HepG2 (cell line): ENCODE measurements around the gene KAZN. TPM values are rescaled to one million over a fixed set of nuclear protein-coding genes. Genes with fewer than 3 reads are reported as not detected.

Source experiments
- ATF1 ChIP-seq: IDR thresholded peaks from 2 replicates; pipeline ENCODE4 v1.6.1; 2016; ENCODE audit warnings: mild to moderate bottlenecking, control low read depth
- CBX5 ChIP-seq: sonication (generic); formaldehyde crosslinking; IDR thresholded peaks from 2 replicates; pipeline ENCODE4 v1.4.0; 2020; ENCODE audit warnings: missing genetic modification reagents, borderline replicate concordance
- EP300 ChIP-seq, 3 experiments: sonication (generic) in 1 of 3; formaldehyde crosslinking in 1 of 3; IDR thresholded peaks; 2 replicates each; pipeline versions ENCODE4 v1.5.1 to v1.6.1; 2011 to 2020; ENCODE audit warnings: low read depth in 2 of 3, low read length in 2 of 3, borderline replicate concordance in 1 of 3, improper control_type of control experiment in 1 of 3, mild to moderate bottlenecking in 1 of 3, missing genetic modification reagents in 1 of 3, moderate library complexity in 1 of 3
- FOXK2 ChIP-seq: fragments of 450-650 bp; IDR thresholded peaks from 2 replicates; pipeline ENCODE4 v1.6.1; 2016
- KAT2B ChIP-seq: fragments of 150-350 bp; IDR thresholded peaks from 2 replicates; pipeline ENCODE4 v1.6.1; 2014; ENCODE audit warnings: low read depth, low read length, borderline replicate concordance
- MAF1 ChIP-seq: sonication (generic); formaldehyde crosslinking; IDR thresholded peaks from 2 replicates; pipeline ENCODE4 v1.5.0; 2020; ENCODE audit warnings: missing genetic modification reagents, borderline replicate concordance
- NAIF1 ChIP-seq: sonication (generic); formaldehyde crosslinking; IDR thresholded peaks from 2 replicates; pipeline ENCODE4 v1.5.0; 2020; ENCODE audit warnings: mild to moderate bottlenecking, missing genetic modification reagents, borderline replicate concordance
- NPAS2 ChIP-seq: sonication (generic); formaldehyde crosslinking; IDR thresholded peaks from 2 replicates; pipeline ENCODE4 v1.8.0; 2022; ENCODE audit warnings: mild to moderate bottlenecking, missing genetic modification reagents, borderline replicate concordance
- PLRG1 ChIP-seq: fragments of 450-650 bp; conservative IDR thresholded peaks from 2 replicates; pipeline ENCODE4 v1.6.1; 2016
- RXRB ChIP-seq: IDR thresholded peaks from 2 replicates; pipeline ENCODE4 v1.6.1; 2016; ENCODE audit warnings: borderline replicate concordance, missing genetic modification reagents, missing compliant biosample characterization
- SP2 ChIP-seq: sonication (generic); formaldehyde crosslinking; IDR thresholded peaks from 2 replicates; pipeline ENCODE4 v1.5.1; 2020; ENCODE audit warnings: mild to moderate bottlenecking, missing genetic modification reagents
- TOPORS ChIP-seq: sonication (generic); formaldehyde crosslinking; IDR thresholded peaks from 2 replicates; pipeline ENCODE4 v1.8.0; 2023; ENCODE audit warnings: mild to moderate bottlenecking, missing genetic modification reagents
- TSC22D2 ChIP-seq: sonication (generic); formaldehyde crosslinking; IDR thresholded peaks from 2 replicates; pipeline ENCODE4 v1.5.1; 2020; ENCODE audit warnings: missing genetic modification reagents, mild to moderate bottlenecking, borderline replicate concordance
- ZFP36L2 ChIP-seq: sonication (generic); formaldehyde crosslinking; IDR thresholded peaks from 2 replicates; pipeline ENCODE4 v1.4.0; 2020; ENCODE audit warnings: missing genetic modification reagents
- ZIK1 ChIP-seq: sonication (generic); formaldehyde crosslinking; IDR thresholded peaks from 2 replicates; pipeline ENCODE4 v1.5.0; 2020; ENCODE audit warnings: mild to moderate bottlenecking, low read depth, missing genetic modification reagents, borderline replicate concordance
- ZKSCAN1 ChIP-seq: fragments of 150-350 bp; IDR thresholded peaks from 2 replicates; pipeline ENCODE4 v1.6.1; 2014; ENCODE audit warnings: low read length
- ZNF20 ChIP-seq: sonication (generic); formaldehyde crosslinking; IDR thresholded peaks from 2 replicates; pipeline ENCODE4 v1.4.0; 2020; ENCODE audit warnings: mild to moderate bottlenecking, moderate library complexity, missing genetic modification reagents
- ZNF232 ChIP-seq: sonication (generic); formaldehyde crosslinking; IDR thresholded peaks from 2 replicates; pipeline ENCODE4 v1.4.0; 2020; ENCODE audit warnings: missing genetic modification reagents, borderline replicate concordance
- ZNF317 ChIP-seq: sonication (generic); formaldehyde crosslinking; IDR thresholded peaks from 2 replicates; pipeline ENCODE4 v1.5.0; 2020; ENCODE audit warnings: mild to moderate bottlenecking, missing genetic modification reagents
- ZNF589 ChIP-seq: sonication (generic); formaldehyde crosslinking; conservative IDR thresholded peaks from 2 replicates; pipeline ENCODE4 v1.8.0; 2022; ENCODE audit warnings: mild to moderate bottlenecking, moderate library complexity, missing genetic modification reagents
- ZNF75D ChIP-seq: sonication (generic); formaldehyde crosslinking; IDR thresholded peaks from 2 replicates; pipeline ENCODE4 v1.8.1; 2023; ENCODE audit warnings: missing genetic modification reagents, mild to moderate bottlenecking, borderline replicate concordance
- polyA plus RNA-seq, 8 experiments: library from polyadenylated mRNA; depleted of rRNA in 3 of 8; stranded (reverse) in 7 of 8; unstranded in 1 of 8; fragments of >200 nt; fragmentation: Illumina TruSeq in 4 of 8; extraction: Trizol in 4 of 8; gene quantifications; 2 replicates each; pipeline versions ENCODE4 v1.2.1 to v1.2.3, GENCODE V29; 2011 to 2016; ENCODE audit warnings: low read depth in 4 of 8, missing spikeins in 1 of 8, mixed read lengths in 1 of 8; ENCODE audit not compliant: insufficient read depth in 1 of 8
- total RNA-seq, 5 experiments: library from RNA; depleted of rRNA; stranded (reverse); fragments of >200 nt; fragmentation: Illumina TruSeq; extraction: Trizol; gene quantifications; 2 replicates each; pipeline ENCODE4 v1.2.3, GENCODE V29; 2016; ENCODE audit warnings: low read depth in 1 of 5
- TF ChIP-seq, protein P1 (sequence below): sonication (generic); formaldehyde crosslinking; IDR thresholded peaks from 2 replicates; pipeline ENCODE4 v1.8.1; 2023; ENCODE audit warnings: mild to moderate bottlenecking, missing genetic modification reagents
- TF ChIP-seq, protein P2 (sequence below): sonication (generic); formaldehyde crosslinking; IDR thresholded peaks from 2 replicates; pipeline ENCODE4 v1.5.0; 2020; ENCODE audit warnings: mild to moderate bottlenecking, missing genetic modification reagents, borderline replicate concordance
- TF ChIP-seq, protein P3 (sequence below): sonication (generic); formaldehyde crosslinking; conservative IDR thresholded peaks from 2 replicates; pipeline ENCODE4 v1.4.0; 2020; ENCODE audit warnings: missing genetic modification reagents
- TF ChIP-seq, protein P4 (sequence below): sonication (generic); formaldehyde crosslinking; conservative IDR thresholded peaks from 2 replicates; pipeline ENCODE4 v1.8.0; 2022; ENCODE audit warnings: low read depth, missing genetic modification reagents

Gene KAZN
- total and polyA plus RNA-seq, 2 of the 13 experiments (the other 11 are each of a cell fraction or from before 2014, with no cell fraction given), result 10.4 to 13.5 TPM

DNA sequence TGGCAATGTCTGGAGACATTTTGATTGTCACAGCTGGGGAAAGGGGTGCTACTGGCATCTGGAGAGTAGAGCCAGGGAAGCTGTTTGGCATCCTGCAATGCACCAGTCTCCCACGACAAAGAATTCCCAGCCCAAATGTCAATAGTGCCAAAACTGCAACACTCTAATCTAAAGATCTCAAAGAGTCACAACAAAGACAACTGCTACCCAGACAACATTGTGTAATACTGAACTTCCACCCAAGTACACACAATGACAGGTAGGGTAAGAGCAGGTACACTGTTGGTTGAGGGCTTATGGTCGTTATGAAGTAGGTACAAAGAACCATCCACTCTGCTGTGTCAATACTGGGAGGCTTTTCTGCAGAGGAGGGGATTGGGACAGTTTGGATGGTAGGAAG, 546.8 kb downstream of the KAZN start (continued):
- no peak for TF ChIP-seq TOPORS (CRISPR knock-in tag)
- TF ChIP-seq MAF1 (CRISPR knock-in tag), result no peak
- no peak for TF ChIP-seq ATF1 (CRISPR knock-in tag)
- TF ChIP-seq TSC22D2 (CRISPR knock-in tag), result no peak
- no peak for TF ChIP-seq NPAS2 (CRISPR knock-in tag)
- no peak for TF ChIP-seq NAIF1 (CRISPR knock-in tag)
- TF ChIP-seq, protein P1, sequence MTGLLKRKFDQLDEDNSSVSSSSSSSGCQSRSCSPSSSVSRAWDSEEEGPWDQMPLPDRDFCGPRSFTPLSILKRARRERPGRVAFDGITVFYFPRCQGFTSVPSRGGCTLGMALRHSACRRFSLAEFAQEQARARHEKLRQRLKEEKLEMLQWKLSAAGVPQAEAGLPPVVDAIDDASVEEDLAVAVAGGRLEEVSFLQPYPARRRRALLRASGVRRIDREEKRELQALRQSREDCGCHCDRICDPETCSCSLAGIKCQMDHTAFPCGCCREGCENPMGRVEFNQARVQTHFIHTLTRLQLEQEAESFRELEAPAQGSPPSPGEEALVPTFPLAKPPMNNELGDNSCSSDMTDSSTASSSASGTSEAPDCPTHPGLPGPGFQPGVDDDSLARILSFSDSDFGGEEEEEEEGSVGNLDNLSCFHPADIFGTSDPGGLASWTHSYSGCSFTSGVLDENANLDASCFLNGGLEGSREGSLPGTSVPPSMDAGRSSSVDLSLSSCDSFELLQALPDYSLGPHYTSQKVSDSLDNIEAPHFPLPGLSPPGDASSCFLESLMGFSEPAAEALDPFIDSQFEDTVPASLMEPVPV (CRISPR knock-in tag), result no peak
- no peak for TF ChIP-seq ZFP36L2 (CRISPR knock-in tag)
- TF ChIP-seq ZNF75D (CRISPR knock-in tag), result no peak
- TF ChIP-seq RXRB, result peak; percentile 87
- TF ChIP-seq FOXK2, result peak; percentile 83
- no peak for TF ChIP-seq ZNF317
- TF ChIP-seq, protein P2, sequence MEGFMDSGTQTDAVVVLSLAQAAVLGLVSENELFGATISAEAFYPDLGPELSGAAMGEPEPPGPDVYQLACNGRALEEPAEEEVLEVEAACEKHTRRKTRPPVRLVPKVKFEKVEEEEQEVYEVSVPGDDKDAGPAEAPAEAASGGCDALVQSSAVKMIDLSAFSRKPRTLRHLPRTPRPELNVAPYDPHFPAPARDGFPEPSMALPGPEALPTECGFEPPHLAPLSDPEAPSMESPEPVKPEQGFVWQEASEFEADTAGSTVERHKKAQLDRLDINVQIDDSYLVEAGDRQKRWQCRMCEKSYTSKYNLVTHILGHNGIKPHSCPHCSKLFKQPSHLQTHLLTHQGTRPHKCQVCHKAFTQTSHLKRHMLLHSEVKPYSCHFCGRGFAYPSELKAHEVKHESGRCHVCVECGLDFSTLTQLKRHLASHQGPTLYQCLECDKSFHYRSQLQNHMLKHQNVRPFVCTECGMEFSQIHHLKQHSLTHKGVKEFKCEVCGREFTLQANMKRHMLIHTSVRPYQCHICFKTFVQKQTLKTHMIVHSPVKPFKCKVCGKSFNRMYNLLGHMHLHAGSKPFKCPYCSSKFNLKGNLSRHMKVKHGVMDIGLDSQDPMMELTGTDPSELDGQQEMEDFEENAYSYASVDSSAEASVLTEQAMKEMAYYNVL, result 0 out of 2 replicates have a peak, but pooled peaks have one; percentile 26
- TF ChIP-seq ZIK1 (CRISPR knock-in tag), result no peak
- no peak for TF ChIP-seq KAT2B
- TF ChIP-seq ZNF232, result no peak
- TF ChIP-seq, protein P3, sequence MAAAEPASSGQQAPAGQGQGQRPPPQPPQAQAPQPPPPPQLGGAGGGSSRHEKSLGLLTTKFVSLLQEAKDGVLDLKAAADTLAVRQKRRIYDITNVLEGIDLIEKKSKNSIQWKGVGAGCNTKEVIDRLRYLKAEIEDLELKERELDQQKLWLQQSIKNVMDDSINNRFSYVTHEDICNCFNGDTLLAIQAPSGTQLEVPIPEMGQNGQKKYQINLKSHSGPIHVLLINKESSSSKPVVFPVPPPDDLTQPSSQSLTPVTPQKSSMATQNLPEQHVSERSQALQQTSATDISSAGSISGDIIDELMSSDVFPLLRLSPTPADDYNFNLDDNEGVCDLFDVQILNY (CRISPR knock-in tag), result no peak
- TF ChIP-seq EP300 (IDR thresholded peaks at IDR 0.05; ENCODE audit: low read depth in 2 of 2, low read length in 2 of 2), result peak; percentile 91 to 95
- peak; percentile 79 for TF ChIP-seq EP300 (CRISPR knock-in tag; IDR thresholded peaks at IDR 0.05; ENCODE audit: borderline replicate concordance)
- TF ChIP-seq CBX5, result no peak
- TF ChIP-seq ZNF20, result no peak
- TF ChIP-seq, protein P4, sequence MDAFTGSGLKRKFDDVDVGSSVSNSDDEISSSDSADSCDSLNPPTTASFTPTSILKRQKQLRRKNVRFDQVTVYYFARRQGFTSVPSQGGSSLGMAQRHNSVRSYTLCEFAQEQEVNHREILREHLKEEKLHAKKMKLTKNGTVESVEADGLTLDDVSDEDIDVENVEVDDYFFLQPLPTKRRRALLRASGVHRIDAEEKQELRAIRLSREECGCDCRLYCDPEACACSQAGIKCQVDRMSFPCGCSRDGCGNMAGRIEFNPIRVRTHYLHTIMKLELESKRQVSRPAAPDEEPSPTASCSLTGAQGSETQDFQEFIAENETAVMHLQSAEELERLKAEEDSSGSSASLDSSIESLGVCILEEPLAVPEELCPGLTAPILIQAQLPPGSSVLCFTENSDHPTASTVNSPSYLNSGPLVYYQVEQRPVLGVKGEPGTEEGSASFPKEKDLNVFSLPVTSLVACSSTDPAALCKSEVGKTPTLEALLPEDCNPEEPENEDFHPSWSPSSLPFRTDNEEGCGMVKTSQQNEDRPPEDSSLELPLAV (CRISPR knock-in tag), result no peak
- no peak for TF ChIP-seq PLRG1
- TF ChIP-seq SP2, result no peak
- TF ChIP-seq ZKSCAN1, result no peak
- no peak; the same call in 1 of the 2 replicates for TF ChIP-seq ZNF589 (CRISPR knock-in tag)
